ENCODE results near the gene CREB3L4. TPM values are rescaled to one million over a fixed set of nuclear protein-coding genes. Genes with fewer than 3 reads are reported as not detected.

The CREB3L4 gene
- total and polyA plus RNA-seq, 2 of the 4 experiments (the other 2 are of a cell fraction), result 6.5 to 9.8 TPM

DNA sequence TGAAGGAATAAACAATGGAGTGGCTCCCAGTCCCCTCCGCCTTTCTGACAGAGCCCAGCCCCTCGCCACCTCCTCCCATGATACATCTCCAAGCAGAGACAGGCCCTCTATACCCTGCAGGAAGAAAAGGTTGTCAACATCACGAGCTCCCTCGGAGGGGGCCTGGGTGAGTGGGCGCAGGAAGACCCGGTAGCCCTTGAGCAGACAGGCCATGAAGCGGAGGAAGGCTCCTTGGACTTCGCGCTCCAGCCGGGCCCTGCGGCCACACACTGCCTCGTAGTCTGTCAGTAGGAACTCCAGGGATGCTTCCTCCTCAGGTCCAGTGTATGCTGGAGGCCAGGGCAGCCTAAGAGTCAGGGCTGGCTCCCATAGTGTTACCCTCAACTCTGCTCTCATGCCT, 28.2 kb upstream of the CREB3L4 start:
- peaks cover 3 to 33% of the 10 kb centered on the region in 2 experiments for H3K79me1 ChIP-seq (ENCODE audit: low read depth in 1 of 2, low read length in 2 of 2)
- H2BK20ac ChIP-seq (ENCODE audit: low read depth, low read length), result no peak overlapping the region
- H2AFZ ChIP-seq (replicated peaks; ENCODE audit: low read length, poor library complexity), result no peak overlapping the region
- DNase-seq (no peak), ATAC-seq (ENCODE audit: low read depth) (no peak)
- H3K9me3 ChIP-seq (ENCODE audit: control insufficient read depth, insufficient read depth, low read length), result no peaks in the 10 kb centered on the region
- H4K5ac ChIP-seq (ENCODE audit: low read depth, low read length), result no peak overlapping the region
- H3K4me2 ChIP-seq (ENCODE audit: low read depth, low read length), result no peak overlapping the region
- no peak overlapping the region for H4K8ac ChIP-seq (ENCODE audit: low read depth in 2 of 2, low read length in 2 of 2)
- H3K4me3 ChIP-seq (ENCODE audit: insufficient read depth, low read depth, low read length), result no peak overlapping the region
- no peak overlapping the region for H3K4ac ChIP-seq (ENCODE audit: low read depth, low read length)
- ChIA-PET POLR2A (ENCODE audit: unreplicated experiment) (no interaction called here), CTCF (no interaction called here)
- H2BK120ac ChIP-seq (ENCODE audit: low read depth, low read length), result no peak overlapping the region
- no peak overlapping the region for H3K56ac ChIP-seq (ENCODE audit: extremely low read depth, insufficient read depth, low read length)
- no peak overlapping the region for H3K9ac ChIP-seq (ENCODE audit: low read depth, low read length)
- no peaks in the 10 kb centered on the region for H3K4me1 ChIP-seq (ENCODE audit: control insufficient read depth, insufficient read depth, low read length)
- no peaks in the 10 kb centered on the region for H4K20me1 ChIP-seq (ENCODE audit: insufficient read depth, low read length)
- H3K27ac ChIP-seq (ENCODE audit: insufficient read depth, low read length), result no peak overlapping the region
- dilution Hi-C loops (cut with HindIII; ENCODE audit: low sequenced_read_pairs, unreplicated experiment) (no loop called here), intact Hi-C loops (cut with micrococcal nuclease) (no loop called here), in situ Hi-C loops (cut with MboI; ENCODE audit: low sequenced_read_pairs) (no loop called here)
- H3K18ac ChIP-seq (ENCODE audit: low read depth, low read length), result no peak overlapping the region
- H4K91ac ChIP-seq (ENCODE audit: insufficient read depth, low read depth, low read length), result no peak overlapping the region
- no TSS peak for BruUV-seq (replicated peaks)
- 100% methylated on average over 6 of the region's 12 CpGs; no CpG with 5 or more reads in 1 of the 2 experiments for WGBS, 2 experiments (ENCODE audit: extremely low coverage in 2 of 2, insufficient read length in 1 of 2)
- H3K36me3 ChIP-seq (ENCODE audit: control insufficient read depth, insufficient read depth, low read length), result peaks cover 68% of the 10 kb centered on the region
- H2BK5ac ChIP-seq (ENCODE audit: low read depth, low read length, poor library complexity, severe bottlenecking), result no peak overlapping the region
- no peak overlapping the region for H3K23ac ChIP-seq (ENCODE audit: low read depth, low read length)
- no peak overlapping the region for H3K14ac ChIP-seq (replicated peaks; ENCODE audit: low read depth, low read length)
- no peaks in the 10 kb centered on the region for H3K27me3 ChIP-seq (ENCODE audit: control insufficient read depth, insufficient read depth, low read length)
- no peak overlapping the region for H2AK5ac ChIP-seq (ENCODE audit: low read depth, low read length)
- H2AK9ac ChIP-seq (replicated peaks; ENCODE audit: low read depth, low read length, poor library complexity), result no peak overlapping the region
- TF ChIP-seq POLR2A (IDR thresholded peaks at IDR 0.05; ENCODE audit: low read depth, low read length), result no peak
- no peak for TF ChIP-seq SMC3 (IDR thresholded peaks at IDR 0.05; ENCODE audit: low read depth, low read length)
- TF ChIP-seq MXI1 (IDR thresholded peaks at IDR 0.05; ENCODE audit: borderline replicate concordance, low read depth, low read length), result no peak
- TF ChIP-seq FOS (IDR thresholded peaks at IDR 0.05; ENCODE audit: low read depth, low read length), result no peak
- no peak for TF ChIP-seq CEBPB (IDR thresholded peaks at IDR 0.05; ENCODE audit: low read depth, low read length)
- TF ChIP-seq, protein P1, sequence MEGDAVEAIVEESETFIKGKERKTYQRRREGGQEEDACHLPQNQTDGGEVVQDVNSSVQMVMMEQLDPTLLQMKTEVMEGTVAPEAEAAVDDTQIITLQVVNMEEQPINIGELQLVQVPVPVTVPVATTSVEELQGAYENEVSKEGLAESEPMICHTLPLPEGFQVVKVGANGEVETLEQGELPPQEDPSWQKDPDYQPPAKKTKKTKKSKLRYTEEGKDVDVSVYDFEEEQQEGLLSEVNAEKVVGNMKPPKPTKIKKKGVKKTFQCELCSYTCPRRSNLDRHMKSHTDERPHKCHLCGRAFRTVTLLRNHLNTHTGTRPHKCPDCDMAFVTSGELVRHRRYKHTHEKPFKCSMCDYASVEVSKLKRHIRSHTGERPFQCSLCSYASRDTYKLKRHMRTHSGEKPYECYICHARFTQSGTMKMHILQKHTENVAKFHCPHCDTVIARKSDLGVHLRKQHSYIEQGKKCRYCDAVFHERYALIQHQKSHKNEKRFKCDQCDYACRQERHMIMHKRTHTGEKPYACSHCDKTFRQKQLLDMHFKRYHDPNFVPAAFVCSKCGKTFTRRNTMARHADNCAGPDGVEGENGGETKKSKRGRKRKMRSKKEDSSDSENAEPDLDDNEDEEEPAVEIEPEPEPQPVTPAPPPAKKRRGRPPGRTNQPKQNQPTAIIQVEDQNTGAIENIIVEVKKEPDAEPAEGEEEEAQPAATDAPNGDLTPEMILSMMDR (conservative IDR thresholded peaks at IDR 0.05; ENCODE audit: low read depth, low read length), result no peak
- TF ChIP-seq BHLHE40 (IDR thresholded peaks at IDR 0.05; ENCODE audit: low read depth, low read length), result no peak
- no peak for TF ChIP-seq MAFK (IDR thresholded peaks at IDR 0.05; ENCODE audit: low read depth, low read length)
- TF ChIP-seq RCOR1 (IDR thresholded peaks at IDR 0.05; ENCODE audit: insufficient replicate concordance, low read length), result no peak
- no peak for TF ChIP-seq RFX5 (IDR thresholded peaks at IDR 0.05; ENCODE audit: low read depth, low read length)
- no peak for TF ChIP-seq NFE2L2 (IDR thresholded peaks at IDR 0.05; ENCODE audit: low read depth, low read length)
- TF ChIP-seq, protein P2, sequence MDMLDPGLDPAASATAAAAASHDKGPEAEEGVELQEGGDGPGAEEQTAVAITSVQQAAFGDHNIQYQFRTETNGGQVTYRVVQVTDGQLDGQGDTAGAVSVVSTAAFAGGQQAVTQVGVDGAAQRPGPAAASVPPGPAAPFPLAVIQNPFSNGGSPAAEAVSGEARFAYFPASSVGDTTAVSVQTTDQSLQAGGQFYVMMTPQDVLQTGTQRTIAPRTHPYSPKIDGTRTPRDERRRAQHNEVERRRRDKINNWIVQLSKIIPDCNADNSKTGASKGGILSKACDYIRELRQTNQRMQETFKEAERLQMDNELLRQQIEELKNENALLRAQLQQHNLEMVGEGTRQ (IDR thresholded peaks at IDR 0.05; ENCODE audit: low read depth, low read length), result no peak
- TF ChIP-seq CHD1 (IDR thresholded peaks at IDR 0.05; ENCODE audit: low read depth, low read length), result no peak
- no peak overlapping the region for H2BK15ac ChIP-seq (ENCODE audit: low read depth, low read length)
- peaks cover 11% of the 10 kb centered on the region; the same call in 1 of the 2 replicates for H3K9me1 ChIP-seq (ENCODE audit: insufficient read depth, low read length)
